ENCODE measurements around the gene ZNF784.

DNA sequence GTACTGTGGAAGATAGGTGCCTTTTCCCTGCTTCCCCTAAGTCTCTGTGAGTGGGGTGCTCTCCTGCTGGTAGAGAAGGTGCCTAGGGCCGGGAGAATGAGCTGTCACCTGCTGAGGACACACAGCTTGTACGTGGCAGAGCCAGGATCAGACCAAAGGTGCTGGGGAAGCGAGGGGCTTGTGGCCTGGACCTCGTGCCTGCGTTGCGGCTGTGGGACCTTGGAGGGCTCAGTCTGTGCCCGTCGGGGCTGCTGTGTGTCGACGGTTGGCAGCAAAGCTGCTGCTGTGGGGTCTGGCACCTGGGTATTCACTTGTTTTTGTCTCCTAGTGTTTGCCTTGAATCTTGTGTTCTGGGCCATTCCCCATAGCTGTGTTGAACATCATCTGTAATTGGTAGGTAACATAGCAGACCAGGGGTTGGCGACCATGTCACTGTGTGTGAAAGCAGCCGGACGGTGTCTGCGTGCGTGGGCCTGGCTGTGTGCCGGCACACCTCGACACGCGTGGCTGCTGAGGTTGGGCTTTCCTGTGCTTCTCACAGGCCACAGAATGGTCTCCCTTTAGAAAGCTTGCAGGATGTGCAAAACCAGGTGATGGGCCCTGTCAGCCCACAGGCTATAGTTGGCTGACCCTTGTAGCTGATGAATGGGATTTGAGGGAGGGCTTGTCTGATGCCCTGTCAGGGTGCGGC, 39.6 kb upstream of the ZNF784 start:
- TF ChIP-seq, protein P1, sequence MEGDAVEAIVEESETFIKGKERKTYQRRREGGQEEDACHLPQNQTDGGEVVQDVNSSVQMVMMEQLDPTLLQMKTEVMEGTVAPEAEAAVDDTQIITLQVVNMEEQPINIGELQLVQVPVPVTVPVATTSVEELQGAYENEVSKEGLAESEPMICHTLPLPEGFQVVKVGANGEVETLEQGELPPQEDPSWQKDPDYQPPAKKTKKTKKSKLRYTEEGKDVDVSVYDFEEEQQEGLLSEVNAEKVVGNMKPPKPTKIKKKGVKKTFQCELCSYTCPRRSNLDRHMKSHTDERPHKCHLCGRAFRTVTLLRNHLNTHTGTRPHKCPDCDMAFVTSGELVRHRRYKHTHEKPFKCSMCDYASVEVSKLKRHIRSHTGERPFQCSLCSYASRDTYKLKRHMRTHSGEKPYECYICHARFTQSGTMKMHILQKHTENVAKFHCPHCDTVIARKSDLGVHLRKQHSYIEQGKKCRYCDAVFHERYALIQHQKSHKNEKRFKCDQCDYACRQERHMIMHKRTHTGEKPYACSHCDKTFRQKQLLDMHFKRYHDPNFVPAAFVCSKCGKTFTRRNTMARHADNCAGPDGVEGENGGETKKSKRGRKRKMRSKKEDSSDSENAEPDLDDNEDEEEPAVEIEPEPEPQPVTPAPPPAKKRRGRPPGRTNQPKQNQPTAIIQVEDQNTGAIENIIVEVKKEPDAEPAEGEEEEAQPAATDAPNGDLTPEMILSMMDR (IDR thresholded peaks at IDR 0.05; ENCODE audit: low read depth, low read length) = no peak
- no peak for TF ChIP-seq EZH2phosphoT487 (IDR thresholded peaks at IDR 0.05; ENCODE audit: low read depth)
